ENCODE results near the gene SLC28A1. TPM values are rescaled to one million over a fixed set of nuclear protein-coding genes. Genes with fewer than 3 reads are reported as not detected.
A peak's percentile ranks its signal among the peaks of the same experiment; 100 is the strongest.

SLC28A1 gene
- total RNA-seq, 2 experiments from 2014 or later = not detected

DNA sequence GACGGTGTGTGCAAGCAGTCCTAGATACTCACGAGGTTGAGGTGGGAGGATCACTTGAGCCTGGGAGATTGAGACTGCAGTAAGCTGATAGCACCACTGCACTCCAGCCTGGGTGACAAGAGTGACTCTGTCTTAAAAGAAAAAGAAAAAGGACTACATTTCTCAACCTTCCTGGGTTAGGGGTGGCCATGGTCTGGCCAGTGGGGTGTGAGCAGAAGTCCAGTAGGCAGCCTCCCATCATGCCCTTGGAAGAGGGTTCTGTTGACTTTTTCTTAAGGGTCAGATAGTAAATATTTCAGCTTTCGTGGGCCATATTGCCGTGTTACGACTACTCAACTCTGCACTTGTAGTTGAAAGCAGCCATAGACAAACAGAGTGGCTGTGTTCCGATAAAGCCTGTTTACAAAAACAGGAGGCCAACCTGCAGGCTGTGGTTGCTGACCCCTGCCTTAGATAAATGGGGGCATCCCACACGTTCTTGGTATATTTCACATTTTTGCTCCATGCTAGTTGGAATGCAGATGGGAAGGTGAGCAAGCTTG is 66.2 kb downstream of the SLC28A1 start:
- Mint-ChIP-seq H3K4me3 (no peak overlapping the region), H3K27ac (no peak overlapping the region), H3K9me3 (no peaks in the 10 kb centered on the region), H3K27me3 (peaks cover 8% of the 10 kb centered on the region), H3K4me1 (no peaks in the 10 kb centered on the region), H3K36me3 (no peaks in the 10 kb centered on the region)
- no peak for DNase-seq
- POLR2A ChIA-PET = no interaction called here
- ATAC-seq (ENCODE audit: low read depth) = no peak

DNA sequence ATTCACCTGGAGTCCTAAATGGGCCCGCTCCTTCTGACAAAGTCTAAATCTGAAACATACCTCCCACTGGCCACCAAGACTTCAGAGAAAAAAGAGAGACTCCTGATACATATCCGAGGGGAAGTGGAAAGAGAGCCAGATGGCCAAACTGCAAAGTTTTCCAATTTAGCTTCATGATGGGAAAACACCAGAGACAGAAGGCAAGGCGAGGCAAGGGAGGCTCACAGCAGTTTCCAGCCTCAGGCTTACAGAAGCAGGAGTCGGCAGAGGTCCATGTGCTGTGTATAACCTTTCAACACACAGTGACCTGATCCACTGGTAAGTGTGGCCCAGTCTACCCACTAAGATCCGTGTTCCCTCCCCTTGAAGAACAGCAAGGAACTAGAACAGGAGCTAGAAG is 67.3 kb downstream of the SLC28A1 start:
- ATAC-seq (ENCODE audit: low read depth) = no peak
- Mint-ChIP-seq H3K4me1 (peaks cover 3% of the 10 kb centered on the region), H3K27ac (no peak overlapping the region), H3K36me3 (no peaks in the 10 kb centered on the region), H3K27me3 (peaks cover 14% of the 10 kb centered on the region), H3K4me3 (no peak overlapping the region), H3K9me3 (no peaks in the 10 kb centered on the region)
- DNase-seq = no peak
- POLR2A ChIA-PET = no interaction called here

DNA sequence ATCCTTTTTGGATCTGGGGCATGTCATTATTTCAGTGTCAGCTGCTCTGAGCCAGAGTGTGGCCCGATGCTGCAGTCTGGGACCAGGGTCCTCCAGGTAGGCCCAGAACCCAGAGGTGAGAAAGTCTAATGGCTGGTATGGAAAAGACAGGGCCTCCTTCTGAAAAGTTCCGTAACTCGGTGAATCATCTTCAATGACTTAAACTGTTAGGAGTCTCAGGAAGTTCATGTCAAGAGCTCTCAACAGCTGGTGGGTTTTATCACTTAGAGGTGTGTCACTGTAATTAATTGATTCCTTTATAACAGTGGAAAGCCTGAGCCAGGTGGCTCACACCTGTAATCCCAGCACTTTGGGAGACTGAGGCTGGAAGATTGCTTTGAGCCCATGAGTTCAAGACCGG is 68.7 kb downstream of the SLC28A1 start:
- no peaks in the 10 kb centered on the region for H3K36me3 Mint-ChIP-seq
- peaks cover 25% of the 10 kb centered on the region for H3K27me3 Mint-ChIP-seq
- H3K9me3 Mint-ChIP-seq = no peaks in the 10 kb centered on the region
- no peak overlapping the region for H3K27ac Mint-ChIP-seq
- H3K4me3 Mint-ChIP-seq = no peak overlapping the region
- POLR2A ChIA-PET = no interaction called here
- peaks cover 3% of the 10 kb centered on the region for H3K4me1 Mint-ChIP-seq
- DNase-seq = no peak
- ATAC-seq (ENCODE audit: low read depth) = no peak

- H3K27ac Mint-ChIP-seq = no peak overlapping the region
- ATAC-seq (ENCODE audit: low read depth) = no peak
- H3K9me3 Mint-ChIP-seq = no peaks in the 10 kb centered on the region
- H3K27me3 Mint-ChIP-seq = peaks cover 25% of the 10 kb centered on the region
- H3K36me3 Mint-ChIP-seq = no peaks in the 10 kb centered on the region
- DNase-seq = no peak
- H3K4me1 Mint-ChIP-seq = peaks cover 3% of the 10 kb centered on the region
- POLR2A ChIA-PET = no interaction called here
- no peak overlapping the region for H3K4me3 Mint-ChIP-seq
Observed at GRCh38 chr15:84953726-84954125, 69.3 kb downstream of the SLC28A1 start.

DNA sequence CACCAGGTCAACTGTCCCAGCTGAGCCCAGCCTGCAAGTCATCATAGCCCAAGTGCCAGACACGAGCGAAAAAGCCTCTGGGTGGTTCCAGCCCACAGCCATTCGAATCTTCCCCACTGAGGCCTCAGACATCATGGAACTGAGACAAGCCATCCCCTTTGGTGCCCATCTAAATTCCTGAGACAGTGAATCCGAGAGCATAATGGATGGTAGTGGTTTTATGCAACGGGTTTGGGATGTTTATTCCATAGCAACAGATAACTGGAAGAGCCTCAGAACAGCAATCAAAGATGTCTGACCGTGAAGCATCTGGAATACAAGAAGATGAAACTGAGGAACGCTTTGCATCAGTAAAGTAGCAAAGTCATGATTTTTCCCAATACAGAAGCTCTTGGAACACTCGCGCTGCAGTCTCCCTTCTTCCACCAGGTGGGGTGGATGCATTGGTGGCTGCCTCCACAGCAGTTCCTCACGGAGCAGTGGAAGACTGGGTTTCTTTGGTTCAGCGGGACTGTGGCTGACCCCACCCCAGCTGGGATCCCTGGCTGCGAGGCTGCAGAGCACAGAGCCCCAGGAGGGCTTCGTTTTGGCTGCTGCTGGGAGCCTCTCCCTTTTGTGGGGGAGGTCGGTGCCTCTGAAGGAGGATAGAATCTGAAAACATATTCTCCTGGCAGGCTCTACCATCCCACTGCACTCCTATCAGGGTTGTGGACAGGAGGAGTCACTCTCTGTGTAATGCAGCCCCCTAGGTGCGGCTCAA is 70.8 kb downstream of the SLC28A1 start:
- H3K4me1 Mint-ChIP-seq = peaks cover 8% of the 10 kb centered on the region
- H3K4me3 Mint-ChIP-seq = no peak overlapping the region
- peaks cover 21% of the 10 kb centered on the region for H3K27me3 Mint-ChIP-seq
- POLR2A ChIA-PET = no interaction called here
- no peaks in the 10 kb centered on the region for H3K9me3 Mint-ChIP-seq
- H3K27ac Mint-ChIP-seq = no peak overlapping the region
- no peaks in the 10 kb centered on the region for H3K36me3 Mint-ChIP-seq
- ATAC-seq (ENCODE audit: low read depth) (peak; percentile 39), DNase-seq (no peak)

DNA sequence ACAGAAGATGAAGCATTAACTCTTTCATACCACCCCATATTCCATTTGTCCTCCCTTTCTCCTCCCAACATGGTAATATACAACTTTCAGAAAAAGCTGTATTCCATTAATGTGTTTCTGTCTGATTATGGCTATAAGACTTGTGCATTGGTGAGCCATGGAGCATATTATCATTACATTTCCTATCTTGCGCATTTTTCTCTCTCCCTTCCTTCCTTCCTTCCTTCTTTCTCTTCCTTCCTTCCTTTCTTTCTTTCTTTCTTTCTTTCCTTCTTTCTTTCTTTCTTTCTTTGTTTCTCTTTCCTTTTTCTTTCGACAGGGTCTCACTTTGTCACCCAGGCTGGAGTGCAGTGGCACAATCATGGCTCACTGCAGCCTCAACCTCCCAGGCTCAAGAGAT is 71.7 kb downstream of the SLC28A1 start:
- no peaks in the 10 kb centered on the region for H3K36me3 Mint-ChIP-seq
- no peak overlapping the region for H3K4me3 Mint-ChIP-seq
- H3K4me1 Mint-ChIP-seq = peaks cover 8% of the 10 kb centered on the region
- H3K27ac Mint-ChIP-seq = no peak overlapping the region
- no peak for DNase-seq
- H3K9me3 Mint-ChIP-seq = no peaks in the 10 kb centered on the region
- no peak for ATAC-seq (ENCODE audit: low read depth)
- H3K27me3 Mint-ChIP-seq = peaks cover 21% of the 10 kb centered on the region
- POLR2A ChIA-PET = no interaction called here

- Mint-ChIP-seq H3K4me3 (no peak overlapping the region), H3K4me1 (peaks cover 8% of the 10 kb centered on the region), H3K27me3 (peaks cover 17% of the 10 kb centered on the region), H3K9me3 (peaks cover 3% of the 10 kb centered on the region), H3K27ac (no peak overlapping the region), H3K36me3 (peaks cover 1% of the 10 kb centered on the region)
- DNase-seq = no peak
- no peak for ATAC-seq (ENCODE audit: low read depth)
- POLR2A ChIA-PET = no interaction called here
Observed at GRCh38 chr15:84960391-84961113, 76.1 kb downstream of the SLC28A1 start.

DNA sequence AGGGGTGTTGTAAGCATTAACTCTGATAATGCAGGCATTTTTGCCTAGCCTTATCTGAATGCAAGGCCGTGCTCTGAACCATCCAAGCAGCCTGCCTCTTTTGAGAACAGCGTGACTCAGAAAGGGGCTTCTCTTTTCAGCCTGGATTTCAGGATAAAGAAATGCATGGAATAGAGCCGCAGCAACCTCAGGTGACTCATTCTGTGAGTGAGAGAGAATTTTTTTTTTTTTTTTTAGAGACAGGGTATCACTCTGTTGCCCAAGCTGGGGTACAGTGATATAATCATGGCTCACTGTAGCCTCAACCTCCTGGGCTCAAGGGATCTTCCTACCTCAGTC is 76.6 kb downstream of the SLC28A1 start:
- POLR2A ChIA-PET = no interaction called here
- no peak overlapping the region for H3K27ac Mint-ChIP-seq
- peaks cover 1% of the 10 kb centered on the region for H3K36me3 Mint-ChIP-seq
- no peak for DNase-seq
- H3K4me1 Mint-ChIP-seq = peaks cover 8% of the 10 kb centered on the region
- peaks cover 3% of the 10 kb centered on the region for H3K9me3 Mint-ChIP-seq
- H3K27me3 Mint-ChIP-seq = peaks cover 13% of the 10 kb centered on the region
- H3K4me3 Mint-ChIP-seq = no peak overlapping the region
- no peak for ATAC-seq (ENCODE audit: low read depth)

- peaks cover 5% of the 10 kb centered on the region for H3K4me1 Mint-ChIP-seq
- peaks cover 3% of the 10 kb centered on the region for H3K36me3 Mint-ChIP-seq
- POLR2A ChIA-PET = interaction anchor here (0.5 kb wide), 1 partner anchor 25 kb away, joined by 3 read pairs; no protein-coding TSS in a partner anchor
- ATAC-seq (ENCODE audit: low read depth) (no peak), DNase-seq (no peak)
- no peak overlapping the region for H3K27ac Mint-ChIP-seq
- peaks cover 11% of the 10 kb centered on the region for H3K27me3 Mint-ChIP-seq
- peaks cover 3% of the 10 kb centered on the region for H3K9me3 Mint-ChIP-seq
- H3K4me3 Mint-ChIP-seq = no peak overlapping the region
Observed at GRCh38 chr15:84961707-84962106, 77.2 kb downstream of the SLC28A1 start.

DNA sequence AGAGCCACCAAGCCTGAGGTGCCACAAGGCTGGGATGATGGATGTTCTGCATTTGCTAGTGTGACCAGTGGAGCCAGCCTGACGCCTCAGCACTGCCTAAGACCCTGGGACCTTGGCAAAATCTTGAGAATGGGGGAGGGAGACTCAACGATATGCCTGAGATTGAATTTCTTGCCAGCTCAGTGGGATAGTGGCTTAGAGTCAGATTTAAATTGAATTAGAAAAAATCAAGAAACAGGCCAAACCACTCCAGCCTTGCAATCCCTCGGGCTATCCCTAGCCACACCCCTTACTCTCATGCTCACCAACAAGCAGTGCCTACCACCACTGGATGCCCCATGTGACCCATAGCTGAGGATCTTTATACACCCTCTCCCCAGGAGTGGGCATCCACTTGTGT is 78.5 kb downstream of the SLC28A1 start:
- Mint-ChIP-seq H3K4me1 (peaks cover 11% of the 10 kb centered on the region), H3K27ac (no peak overlapping the region), H3K9me3 (peaks cover 3% of the 10 kb centered on the region), H3K4me3 (no peak overlapping the region), H3K27me3 (peaks cover 2% of the 10 kb centered on the region), H3K36me3 (peaks cover 3% of the 10 kb centered on the region)
- DNase-seq (no peak), ATAC-seq (ENCODE audit: low read depth) (no peak)
- POLR2A ChIA-PET = interaction anchor here (0.6 kb wide), 1 partner anchor 18 kb away, joined by 3 read pairs; no protein-coding TSS in a partner anchor

DNA sequence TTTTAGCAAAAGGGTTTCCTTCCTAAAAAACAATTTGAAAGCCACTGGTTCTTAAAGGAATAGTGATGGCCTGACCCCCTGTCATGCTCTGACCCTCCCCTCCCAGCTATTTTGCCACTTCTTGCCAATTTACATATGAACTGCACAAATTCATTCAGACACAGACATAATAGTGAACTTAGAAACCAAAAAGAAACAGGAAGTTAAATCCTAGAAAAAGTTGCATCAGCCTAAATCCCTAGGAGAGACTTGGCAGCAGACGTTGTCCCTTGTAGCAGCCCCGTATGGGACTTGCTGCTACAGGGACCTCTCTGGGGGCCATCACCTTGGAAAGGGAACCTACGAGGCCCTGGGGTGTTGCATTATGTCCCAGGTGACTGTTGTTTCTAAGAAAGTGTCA is 82.9 kb downstream of the SLC28A1 start:
- peaks cover 4% of the 10 kb centered on the region for H3K27me3 Mint-ChIP-seq
- ATAC-seq (ENCODE audit: low read depth) (no peak), DNase-seq (no peak)
- POLR2A ChIA-PET = no interaction called here
- peaks cover 7% of the 10 kb centered on the region for H3K4me1 Mint-ChIP-seq
- H3K27ac Mint-ChIP-seq = no peak overlapping the region
- peaks cover 3% of the 10 kb centered on the region for H3K9me3 Mint-ChIP-seq
- H3K4me3 Mint-ChIP-seq = no peak overlapping the region
- H3K36me3 Mint-ChIP-seq = peaks cover 3% of the 10 kb centered on the region

GRCh38 chr15:84968301-84968700 is 83.8 kb downstream of the SLC28A1 start:
- peaks cover 3% of the 10 kb centered on the region for H3K36me3 Mint-ChIP-seq
- POLR2A ChIA-PET = no interaction called here
- H3K27me3 Mint-ChIP-seq = peaks cover 4% of the 10 kb centered on the region
- DNase-seq (no peak), ATAC-seq (ENCODE audit: low read depth) (no peak)
- H3K9me3 Mint-ChIP-seq = peaks cover 3% of the 10 kb centered on the region
- no peak overlapping the region for H3K27ac Mint-ChIP-seq
- H3K4me3 Mint-ChIP-seq = no peak overlapping the region
- peaks cover 7% of the 10 kb centered on the region for H3K4me1 Mint-ChIP-seq

DNA sequence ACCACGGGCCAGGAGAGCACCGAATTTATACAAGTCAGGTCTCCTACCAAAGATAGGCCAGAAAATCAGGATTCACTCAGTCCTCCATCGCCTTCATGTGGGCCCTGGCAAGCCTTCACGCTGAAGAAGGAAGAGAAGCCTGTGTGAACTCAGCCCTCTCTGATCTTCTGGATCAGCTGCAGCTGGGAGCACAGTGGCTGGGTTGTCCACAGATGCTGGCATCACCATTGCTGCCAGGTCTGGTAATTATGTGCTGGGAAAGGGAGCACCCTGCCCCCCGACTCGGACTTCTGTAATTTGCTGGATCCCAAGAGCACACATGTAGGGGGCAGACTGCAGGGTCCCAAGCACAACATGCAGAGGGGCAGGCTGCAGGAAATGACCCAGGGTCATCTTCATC is 84.8 kb downstream of the SLC28A1 start:
- Mint-ChIP-seq H3K27ac (no peak overlapping the region), H3K36me3 (peaks cover 1% of the 10 kb centered on the region), H3K9me3 (no peaks in the 10 kb centered on the region), H3K4me1 (peaks cover 7% of the 10 kb centered on the region), H3K27me3 (peaks cover 4% of the 10 kb centered on the region), H3K4me3 (no peak overlapping the region)
- ATAC-seq (ENCODE audit: low read depth) (no peak), DNase-seq (no peak)
- POLR2A ChIA-PET = no interaction called here

DNA sequence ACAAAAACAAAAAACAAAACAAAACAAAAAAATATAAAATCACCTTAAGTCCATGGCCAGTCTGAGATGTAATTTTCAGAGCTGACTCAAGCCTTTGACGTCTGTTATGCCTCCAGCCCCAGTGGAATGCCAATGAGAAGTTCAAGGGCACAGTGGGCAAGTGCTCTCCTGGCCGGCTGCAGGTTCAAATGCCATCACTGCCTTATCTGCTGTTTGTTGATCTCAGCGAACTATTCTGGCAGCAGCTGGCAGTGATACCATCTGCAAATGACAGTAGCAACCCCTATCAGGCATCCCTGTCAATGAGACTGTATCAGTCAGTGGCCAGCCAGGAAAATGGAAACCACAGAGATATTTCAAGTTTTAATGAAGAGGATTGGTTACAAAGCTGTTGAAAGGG is 86.4 kb downstream of the SLC28A1 start:
- H3K4me3 Mint-ChIP-seq = no peak overlapping the region
- peaks cover 7% of the 10 kb centered on the region for H3K4me1 Mint-ChIP-seq
- peaks cover 4% of the 10 kb centered on the region for H3K27me3 Mint-ChIP-seq
- H3K9me3 Mint-ChIP-seq = no peaks in the 10 kb centered on the region
- H3K36me3 Mint-ChIP-seq = peaks cover 1% of the 10 kb centered on the region
- no peak for ATAC-seq (ENCODE audit: low read depth)
- no peak for DNase-seq
- no peak overlapping the region for H3K27ac Mint-ChIP-seq
- POLR2A ChIA-PET = no interaction called here

Measured in activated naive CD8-positive, alpha-beta T cell treated with anti-CD3 and anti-CD28 coated beads, Interleukin-2, amount 10 ng/mL, durations not matched to agents 7 days and 5 days (primary cell).